GM19193 (cell line): ENCODE measurements around the gene RNF20.

Experiments
- POLR2A ChIP-seq: IDR thresholded peaks from 4 replicates; pipeline ENCODE4 v1.6.1; 2011; ENCODE audit not compliant: insufficient read depth, insufficient read length; ENCODE audit errors: extremely low read depth

Gene RNF20

GRCh38 chr9:101601904-101602765 lies 68.5 kb downstream of the RNF20 start:
- no peak for TF ChIP-seq POLR2A

GRCh38 chr9:101604296-101604695 lies 70.6 kb downstream of the RNF20 start:
- no peak for TF ChIP-seq POLR2A

- no peak for TF ChIP-seq POLR2A
These were observed 71.9 kb downstream of the RNF20 start for GRCh38 chr9:101605547-101605946.
